Astrocyte (in vitro differentiated cells and primary cell): ENCODE results near the gene ZNF804B.

Source experiments
- EZH2 ChIP-seq: IDR thresholded peaks from 2 replicates; pipeline ENCODE4 v1.6.1; 2012; ENCODE audit warnings: mild to moderate bottlenecking, low read length, inconsistent platforms; ENCODE audit not compliant: insufficient read depth
- TF ChIP-seq, protein P1 (sequence below): IDR thresholded peaks from 2 replicates; pipeline ENCODE4 v1.5.1; 2011; ENCODE audit warnings: low read depth, mild to moderate bottlenecking, inconsistent platforms, low read length, moderate library complexity; ENCODE audit not compliant: insufficient read depth

DNA sequence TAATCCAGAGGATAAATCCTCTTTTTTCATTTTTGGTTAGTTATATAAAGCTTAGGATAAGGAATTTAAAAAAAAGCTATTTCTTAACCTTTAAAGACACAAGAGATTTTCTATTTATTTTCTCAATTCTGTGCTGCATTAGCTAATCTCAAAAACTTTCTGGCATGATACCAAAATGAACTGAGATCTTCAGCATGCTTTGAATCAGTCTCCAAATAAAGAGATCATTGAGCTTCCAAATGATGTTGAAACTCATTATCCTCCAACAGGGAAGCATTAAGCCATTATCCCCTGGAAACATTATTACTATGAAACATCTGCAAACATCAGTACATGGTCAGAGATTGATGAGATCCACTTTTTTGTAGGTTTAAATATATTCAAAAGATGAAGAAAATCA, 386.3 kb downstream of the ZNF804B start:
- TF ChIP-seq, protein P1, sequence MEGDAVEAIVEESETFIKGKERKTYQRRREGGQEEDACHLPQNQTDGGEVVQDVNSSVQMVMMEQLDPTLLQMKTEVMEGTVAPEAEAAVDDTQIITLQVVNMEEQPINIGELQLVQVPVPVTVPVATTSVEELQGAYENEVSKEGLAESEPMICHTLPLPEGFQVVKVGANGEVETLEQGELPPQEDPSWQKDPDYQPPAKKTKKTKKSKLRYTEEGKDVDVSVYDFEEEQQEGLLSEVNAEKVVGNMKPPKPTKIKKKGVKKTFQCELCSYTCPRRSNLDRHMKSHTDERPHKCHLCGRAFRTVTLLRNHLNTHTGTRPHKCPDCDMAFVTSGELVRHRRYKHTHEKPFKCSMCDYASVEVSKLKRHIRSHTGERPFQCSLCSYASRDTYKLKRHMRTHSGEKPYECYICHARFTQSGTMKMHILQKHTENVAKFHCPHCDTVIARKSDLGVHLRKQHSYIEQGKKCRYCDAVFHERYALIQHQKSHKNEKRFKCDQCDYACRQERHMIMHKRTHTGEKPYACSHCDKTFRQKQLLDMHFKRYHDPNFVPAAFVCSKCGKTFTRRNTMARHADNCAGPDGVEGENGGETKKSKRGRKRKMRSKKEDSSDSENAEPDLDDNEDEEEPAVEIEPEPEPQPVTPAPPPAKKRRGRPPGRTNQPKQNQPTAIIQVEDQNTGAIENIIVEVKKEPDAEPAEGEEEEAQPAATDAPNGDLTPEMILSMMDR = no peak
- TF ChIP-seq EZH2 = no peak
